ENCODE data around the gene SLC7A14. TPM values are rescaled to one million over a fixed set of nuclear protein-coding genes. Genes with fewer than 3 reads are reported as not detected.

The SLC7A14 gene
- polyA plus RNA-seq, 2 of the 4 experiments (the other 2 are of a cell fraction): not detected

DNA sequence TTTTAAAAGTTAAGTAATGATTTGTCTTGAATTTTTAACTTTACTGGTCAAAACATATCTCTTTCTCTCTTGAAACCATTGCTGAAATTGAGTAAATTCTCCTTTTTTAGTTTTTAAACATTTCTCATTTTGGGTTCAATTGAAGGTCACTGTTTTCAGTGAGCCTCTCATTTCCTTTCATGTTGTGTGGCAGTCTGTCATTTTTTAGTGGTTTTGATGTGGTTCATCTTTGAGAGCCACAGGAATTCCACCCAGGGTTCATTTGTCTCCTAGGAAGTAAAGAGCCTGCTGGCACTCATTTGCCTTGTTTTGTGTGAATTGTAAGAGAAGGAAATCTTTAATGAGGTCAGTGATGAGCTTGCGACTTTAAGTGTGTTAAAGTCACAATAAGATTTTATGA is 156.8 kb downstream of the SLC7A14 start:
- CTCF ChIA-PET: interaction anchor here (0.9 to 1.1 kb wide), 3 partner anchors 15 to 70 kb away, joined by 3 read pairs; no protein-coding TSS in a partner anchor
- DNase-seq (ENCODE audit: low read depth in 1 of 2, low spot score in 1 of 2) (no peak), ATAC-seq (no peak), FAIRE-seq (no peak)
- 89% methylated on average over 1 of the region's 1 CpG for WGBS (ENCODE audit: missing lambda C conversion rate)
- no peak overlapping the region for H3K4me3 ChIP-seq
- no peak overlapping the region for H3K4me2 ChIP-seq
- TF ChIP-seq JUNB (IDR thresholded peaks at IDR 0.05) (no peak), CBX2 (IDR thresholded peaks at IDR 0.05; ENCODE audit: borderline replicate concordance, low read depth) (no peak), POLR2AphosphoS2 (conservative IDR thresholded peaks at IDR 0.05; ENCODE audit: low read length) (no peak), HMGXB4 (CRISPR knock-in tag; IDR thresholded peaks at IDR 0.05; ENCODE audit: borderline replicate concordance) (no peak), CTCF (IDR thresholded peaks at IDR 0.05) (no peak), HEYL (CRISPR knock-in tag; IDR thresholded peaks at IDR 0.05) (no peak), KDM1A (IDR thresholded peaks at IDR 0.05; ENCODE audit: low read depth) (no peak), TP53 (CRISPR knock-in tag; IDR thresholded peaks at IDR 0.05) (no peak), EHMT2 (IDR thresholded peaks at IDR 0.05; ENCODE audit: low read depth) (no peak), FOSB (CRISPR knock-in tag; IDR thresholded peaks at IDR 0.05) (no peak), MYC (IDR thresholded peaks at IDR 0.05; ENCODE audit: borderline replicate concordance, low read length) (no peak), MAFK (IDR thresholded peaks at IDR 0.05; ENCODE audit: partially characterized antibody) (no peak), ZC3H11A (IDR thresholded peaks at IDR 0.05) (no peak), JUN (IDR thresholded peaks at IDR 0.05) (no peak)
- no peaks in the 10 kb centered on the region for H3K9me3 ChIP-seq
- POLR2A ChIA-PET: no interaction called here
- no peaks in the 10 kb centered on the region for H3K4me1 ChIP-seq
- no peak overlapping the region for H3K27ac ChIP-seq

- FAIRE-seq (peak; percentile 43), ATAC-seq (no peak), DNase-seq (ENCODE audit: low read depth in 1 of 2, low spot score in 1 of 2) (no peak)
- Histone ChIP-seq H3K9me3 (no peaks in the 10 kb centered on the region), H3K4me1 (no peaks in the 10 kb centered on the region), H3K27ac (no peak overlapping the region), H3K4me2 (no peak overlapping the region), H3K4me3 (no peak overlapping the region)
- ChIA-PET CTCF (interaction anchor here (0.8 to 3.1 kb wide), 5 partner anchors 14 to 181 kb away, joined by 3 to 12 read pairs (median 3); no protein-coding TSS in a partner anchor), POLR2A (no interaction called here)
- no peak for TF ChIP-seq NR3C1 (IDR thresholded peaks at IDR 0.05)
- no peak for TF ChIP-seq POLR2A (IDR thresholded peaks at IDR 0.05; ENCODE audit: low read length)
- no peak for TF ChIP-seq NPAS2 (CRISPR knock-in tag; IDR thresholded peaks at IDR 0.05; ENCODE audit: borderline replicate concordance)
- TF ChIP-seq E2F6 (IDR thresholded peaks at IDR 0.05; ENCODE audit: borderline replicate concordance, low read depth): no peak
- no peak for TF ChIP-seq MAFK (IDR thresholded peaks at IDR 0.05; ENCODE audit: partially characterized antibody)
- no peak for TF ChIP-seq POLR2AphosphoS2 (conservative IDR thresholded peaks at IDR 0.05; ENCODE audit: low read length)
- TF ChIP-seq, protein P1, sequence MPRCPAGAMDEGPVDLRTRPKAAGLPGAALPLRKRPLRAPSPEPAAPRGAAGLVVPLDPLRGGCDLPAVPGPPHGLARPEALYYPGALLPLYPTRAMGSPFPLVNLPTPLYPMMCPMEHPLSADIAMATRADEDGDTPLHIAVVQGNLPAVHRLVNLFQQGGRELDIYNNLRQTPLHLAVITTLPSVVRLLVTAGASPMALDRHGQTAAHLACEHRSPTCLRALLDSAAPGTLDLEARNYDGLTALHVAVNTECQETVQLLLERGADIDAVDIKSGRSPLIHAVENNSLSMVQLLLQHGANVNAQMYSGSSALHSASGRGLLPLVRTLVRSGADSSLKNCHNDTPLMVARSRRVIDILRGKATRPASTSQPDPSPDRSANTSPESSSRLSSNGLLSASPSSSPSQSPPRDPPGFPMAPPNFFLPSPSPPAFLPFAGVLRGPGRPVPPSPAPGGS (IDR thresholded peaks at IDR 0.05): no peak
- TF ChIP-seq FOSB (CRISPR knock-in tag; IDR thresholded peaks at IDR 0.05): no peak
- TF ChIP-seq CEBPB (IDR thresholded peaks at IDR 0.05): no peak
- no peak for TF ChIP-seq FOSL2 (IDR thresholded peaks at IDR 0.05)
- no peak for TF ChIP-seq FOSL2 (CRISPR knock-in tag; IDR thresholded peaks at IDR 0.05)
- no peak for TF ChIP-seq HDAC2 (IDR thresholded peaks at IDR 0.05)
- no peak for TF ChIP-seq RNF2 (IDR thresholded peaks at IDR 0.05; ENCODE audit: borderline replicate concordance, low read depth)
- 55% methylated on average over 2 of the region's 2 CpGs for WGBS (ENCODE audit: missing lambda C conversion rate)
These were observed 157.8 kb downstream of the SLC7A14 start for GRCh38 chr3:170428095-170428494.
